Stimulated activated CD8-positive, alpha-beta memory T cell treated with anti-CD3 and anti-CD28 coated beads, Interleukin-7, amount 100 ng/mL, for 4 hours (primary cell): ENCODE measurements around the gene TMED9.
A peak's percentile ranks its signal among the peaks of the same experiment; 100 is the strongest.
"Not testable (repeated sequence)": the region's sequence is repeated elsewhere in the genome, so short reads cannot be mapped to it uniquely, and the experiment has no call there.

ENCODE experiments used
- DNase-seq, 2 donors: peaks; one replicate each; pipeline ENCODE4 v3.0.0-alpha.2; 2020; ENCODE audit warnings: low read depth in 2 of 2

The TMED9 gene

DNA sequence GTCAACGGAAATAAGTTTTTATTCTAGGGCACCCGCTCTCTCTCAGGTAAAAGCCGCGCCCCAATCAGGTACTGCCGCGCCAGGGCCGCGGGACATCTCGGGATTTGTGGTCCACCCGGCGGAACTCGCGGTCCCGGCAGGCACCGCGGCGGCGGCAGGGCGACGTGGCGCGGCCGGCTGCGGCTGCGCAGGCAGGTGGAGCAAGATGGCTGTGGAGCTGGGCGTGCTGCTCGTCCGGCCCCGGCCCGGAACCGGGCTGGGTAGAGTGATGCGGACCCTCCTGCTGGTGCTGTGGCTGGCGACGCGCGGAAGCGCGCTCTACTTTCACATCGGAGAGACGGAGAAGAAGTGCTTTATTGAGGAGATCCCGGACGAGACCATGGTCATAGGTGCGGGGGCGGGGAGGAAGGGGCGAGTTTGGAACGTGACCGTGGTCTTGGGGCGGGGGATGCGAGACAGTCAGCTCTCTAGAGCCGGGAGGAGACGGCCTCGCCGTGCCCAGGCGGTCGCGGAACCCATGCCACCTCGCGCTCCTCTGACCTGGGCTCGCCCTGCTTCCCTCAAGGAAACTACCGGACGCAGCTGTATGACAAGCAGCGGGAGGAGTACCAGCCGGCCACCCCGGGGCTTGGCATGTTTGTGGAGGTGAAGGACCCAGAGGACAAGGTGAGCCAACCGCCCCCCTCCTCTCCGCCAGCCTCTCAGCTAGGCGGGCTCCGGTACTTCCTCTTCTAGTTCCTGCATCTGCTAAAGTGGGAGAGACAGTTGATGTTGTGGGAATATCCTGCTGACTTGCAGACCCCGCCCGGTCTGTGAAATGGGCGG, at the start of gene TMED9:
Gene TMED9 (plus strand): TSS at position 194 of the 825 bp plus-strand sequence. CDS start 12 bp downstream, at position 206.
- peak; percentile 68 to 88 for DNase-seq

GRCh38 chr5:177542816-177543465, 49.1 kb upstream of the TMED9 start:
- no peak for DNase-seq

GRCh38 chr5:177545487-177546257, 46.3 kb upstream of the TMED9 start:
- DNase-seq, result no peak

GRCh38 chr5:177546258-177546741, 45.7 kb upstream of the TMED9 start:
- no peak for DNase-seq

GRCh38 chr5:177547736-177548135, 44.3 kb upstream of the TMED9 start:
- no peak for DNase-seq

DNA sequence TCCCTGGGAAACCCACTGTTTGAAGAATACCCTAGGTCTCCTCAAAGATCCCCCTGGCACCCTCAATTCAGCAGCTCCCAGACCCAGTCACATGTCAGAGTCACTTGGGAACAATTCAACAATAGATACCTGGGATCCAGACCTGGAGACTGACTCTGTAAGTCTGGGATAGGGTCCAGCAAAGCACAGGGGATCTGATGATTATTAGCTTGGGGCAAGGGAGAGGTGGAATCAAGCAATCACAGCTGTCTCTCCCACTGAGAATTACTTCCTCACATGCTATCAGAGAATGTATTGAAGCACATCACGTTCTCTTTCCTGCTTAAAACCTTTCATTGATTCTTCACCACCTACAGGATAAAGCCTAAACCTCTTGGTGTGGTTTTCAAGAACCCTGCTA, 43.5 kb upstream of the TMED9 start:
- DNase-seq, result no peak

DNA sequence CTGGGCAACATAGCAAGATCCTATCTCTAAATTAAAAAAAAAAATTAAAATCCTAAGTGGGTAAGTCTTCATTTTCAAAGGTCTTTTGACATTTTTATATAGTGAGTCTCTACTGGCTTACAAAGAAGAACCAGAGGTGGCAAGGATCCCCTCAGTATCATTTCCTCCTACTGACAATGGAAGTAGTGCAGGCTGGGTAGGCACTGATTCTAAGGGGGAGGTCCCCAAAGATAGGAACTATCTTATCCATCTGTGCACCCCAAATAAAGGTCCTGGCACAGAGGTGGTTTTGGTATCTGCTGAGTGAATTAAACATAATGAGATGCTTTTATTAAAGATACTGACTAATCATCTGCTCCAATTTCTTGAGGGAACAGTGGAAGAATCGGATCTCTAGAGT, 41.9 kb upstream of the TMED9 start:
- DNase-seq, result no peak

DNA sequence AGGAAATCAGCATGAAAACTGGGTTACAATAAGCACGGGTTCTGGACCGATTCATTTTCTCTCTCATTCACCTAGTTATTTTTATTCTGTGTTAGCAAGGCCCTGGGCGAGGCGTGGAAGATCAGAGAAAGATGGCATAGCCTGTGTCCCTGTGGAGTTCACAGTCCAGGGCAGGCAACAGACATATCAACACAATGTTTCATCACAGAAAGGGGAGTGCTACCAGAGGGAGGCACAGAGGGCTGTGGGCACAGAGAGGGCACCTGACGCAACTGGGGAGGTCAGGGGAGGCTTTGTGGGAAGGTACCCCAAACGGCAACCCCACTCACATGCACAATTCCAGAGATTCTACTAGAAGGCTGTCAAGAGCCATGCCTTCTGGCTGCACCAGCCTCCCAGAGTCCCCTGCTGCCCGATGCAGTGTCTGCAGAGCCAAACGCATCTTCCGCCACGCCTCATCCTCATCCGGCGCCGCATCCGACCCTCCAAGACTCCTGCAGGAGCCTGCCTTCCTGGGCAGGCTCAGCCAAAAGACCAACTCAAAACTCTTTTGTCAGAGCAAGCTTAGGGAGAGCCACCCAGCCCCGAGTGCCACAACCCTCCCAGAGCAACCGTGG, 39.1 kb upstream of the TMED9 start:
- no peak for DNase-seq

DNA sequence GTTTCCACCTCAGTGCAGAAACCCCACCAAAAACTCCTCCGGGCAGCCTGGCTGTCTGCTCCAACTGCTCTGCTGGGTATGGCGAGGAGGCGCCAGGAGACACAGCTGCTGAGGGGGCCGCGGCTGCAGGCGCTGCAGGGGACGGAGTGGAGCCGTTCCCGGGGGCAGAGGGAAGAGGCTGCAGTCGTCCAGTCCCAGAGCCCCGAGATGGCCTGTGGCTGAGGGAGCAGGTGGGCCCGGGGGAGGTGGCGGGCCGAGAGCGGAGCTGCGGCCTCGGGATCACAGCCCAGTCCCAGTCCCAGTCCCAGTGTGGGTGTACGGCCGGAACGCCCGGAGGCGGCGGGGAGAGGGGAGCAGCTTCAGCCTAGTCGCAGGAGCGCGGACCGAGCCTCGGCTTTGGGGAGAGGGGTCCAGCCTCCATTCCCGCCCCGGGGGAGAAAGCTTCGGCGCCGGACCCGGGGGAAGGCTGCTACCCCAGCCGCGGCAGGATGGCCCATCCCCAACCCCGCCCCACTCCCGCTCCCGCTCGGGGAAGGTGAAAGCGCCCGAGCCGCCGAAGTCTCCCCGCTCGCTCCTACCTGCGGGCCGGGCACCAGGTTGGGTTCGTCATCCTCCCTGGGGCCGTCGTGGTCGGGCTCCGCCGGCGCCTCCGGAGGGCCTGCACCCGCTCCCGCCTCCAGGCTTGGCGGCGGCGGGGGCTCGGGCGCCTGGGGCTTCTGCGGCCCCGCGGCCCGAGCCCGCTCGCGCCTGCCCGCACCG, 38.2 kb upstream of the TMED9 start:
- DNase-seq, result peak in 1 of 2 donors; percentile 29

DNA sequence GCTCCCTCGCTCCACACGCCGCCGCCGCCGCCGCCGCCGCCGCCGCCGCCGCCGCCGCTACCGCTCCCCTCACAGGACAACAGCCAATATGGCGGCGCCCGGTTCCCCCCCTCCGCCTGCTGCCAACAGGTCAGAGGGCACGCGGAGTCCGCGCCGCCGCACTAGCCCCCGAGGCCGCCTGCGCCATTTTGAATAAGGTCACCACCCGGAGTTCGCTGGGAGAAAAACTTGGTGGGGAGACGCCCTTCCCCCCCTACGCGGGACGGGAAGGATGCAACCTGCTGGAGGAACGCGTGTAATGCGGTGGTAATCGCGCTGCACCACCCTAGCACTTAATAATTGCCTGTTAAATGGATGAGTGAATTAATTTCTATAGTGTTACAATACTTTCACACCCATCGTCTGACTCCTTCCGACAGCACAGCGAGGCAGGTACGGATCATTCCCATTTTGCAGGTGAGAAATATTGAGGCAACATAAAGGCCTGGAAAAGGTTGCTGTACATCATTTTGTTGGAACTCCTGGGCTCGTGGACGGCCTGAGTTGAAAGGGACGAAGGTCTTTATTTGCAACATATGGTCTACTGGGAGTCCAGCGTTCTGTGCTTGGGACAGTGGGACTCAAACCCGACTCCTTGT, 37.4 kb upstream of the TMED9 start, which contains the start of gene FAM193B:
Gene FAM193B (minus strand): TSS at position 90 of the 638 bp plus-strand sequence. CDS start 105 bp downstream, outside the sequence.
- peak; percentile 89 to 92 for DNase-seq

GRCh38 chr5:177555228-177555627, 36.8 kb upstream of the TMED9 start:
- no peak for DNase-seq

DNA sequence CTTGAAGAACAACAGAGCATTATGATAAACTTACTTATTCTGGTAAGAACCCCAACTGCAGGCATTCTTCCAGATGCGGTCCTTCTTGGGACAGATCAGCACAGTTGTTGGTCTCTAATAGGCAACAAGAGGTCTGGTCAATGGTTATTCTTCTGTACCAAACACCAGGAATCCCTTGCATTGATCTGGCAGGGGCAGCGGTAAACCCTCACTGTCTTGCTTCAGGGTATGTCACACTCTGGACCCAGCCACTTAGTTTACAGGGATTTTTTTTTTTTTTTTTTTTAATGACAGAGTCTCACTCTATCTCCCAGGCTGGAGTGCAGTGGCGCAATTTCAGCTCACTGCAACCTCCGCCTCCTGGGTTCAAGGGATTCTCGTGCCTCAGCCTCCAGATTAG, 36.3 kb upstream of the TMED9 start:
- no peak for DNase-seq

GRCh38 chr5:177557041-177557647, 34.9 kb upstream of the TMED9 start:
- DNase-seq, result no peak

GRCh38 chr5:177557796-177558195, 34.2 kb upstream of the TMED9 start:
- DNase-seq, result no peak

DNA sequence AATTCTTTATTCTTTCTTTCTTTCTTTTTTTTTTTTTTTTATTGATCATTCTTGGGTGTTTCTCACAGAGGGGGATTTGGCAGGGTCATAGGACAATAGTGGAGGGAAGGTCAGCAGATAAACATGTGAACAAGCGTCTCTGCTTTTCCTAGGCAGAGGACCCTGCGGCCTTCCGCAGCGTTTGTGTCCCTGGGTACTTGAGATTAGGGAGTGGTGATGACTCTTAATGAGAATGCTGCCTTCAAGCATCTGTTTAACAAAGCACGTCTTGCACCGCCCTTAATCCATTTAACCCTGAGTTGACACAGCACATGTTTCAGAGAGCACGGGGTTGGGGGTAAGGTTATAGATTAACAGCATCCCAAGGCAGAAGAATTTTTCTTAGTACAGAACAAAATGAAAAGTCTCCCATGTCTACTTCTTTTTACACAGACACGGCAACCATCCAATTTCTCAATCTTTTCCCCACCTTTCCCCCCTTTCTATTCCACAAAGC, 32.5 kb upstream of the TMED9 start:
- not testable (repeated sequence) for DNase-seq

GRCh38 chr5:177565046-177565445, 27.0 kb upstream of the TMED9 start:
- no peak for DNase-seq

DNA sequence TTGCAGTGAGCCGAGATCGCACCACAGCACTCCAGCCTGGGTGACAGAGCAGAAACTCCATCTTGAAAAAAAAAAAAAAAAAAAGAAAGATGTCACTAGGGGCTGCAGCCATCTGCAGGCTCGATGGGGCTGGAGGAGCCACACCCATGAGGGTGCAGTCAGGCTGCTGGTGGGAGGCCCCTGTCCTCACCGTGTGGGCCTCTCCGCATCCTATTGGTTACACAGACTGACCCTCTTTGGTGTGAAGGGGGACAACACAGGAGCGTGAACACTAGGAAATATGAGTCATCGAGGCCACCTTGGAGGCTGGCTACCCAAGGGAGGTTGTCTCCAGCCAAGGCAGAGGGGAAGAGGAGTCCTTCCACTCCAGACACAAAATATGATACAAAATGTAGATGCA, 23.7 kb upstream of the TMED9 start:
- DNase-seq, result no peak

GRCh38 chr5:177569894-177570293, 22.1 kb upstream of the TMED9 start:
- no peak for DNase-seq

DNA sequence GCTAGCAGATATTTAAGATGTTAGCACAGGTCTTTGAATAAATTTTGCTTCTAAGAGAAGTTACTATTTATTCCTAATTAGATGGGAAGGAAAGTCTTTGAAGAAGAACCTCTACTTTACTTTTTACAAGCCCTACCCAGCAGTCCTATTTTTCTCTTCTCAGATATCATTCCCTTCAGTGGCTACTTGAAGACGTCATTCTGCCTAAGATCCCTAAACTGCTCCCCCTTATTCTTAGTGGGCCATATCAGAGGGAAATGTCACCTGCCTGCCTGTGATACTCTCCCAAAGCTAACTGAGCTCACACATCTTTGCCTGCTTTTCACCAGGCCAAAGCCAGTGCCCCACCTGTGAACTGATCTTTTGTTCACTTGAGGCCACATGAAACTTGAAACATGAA, 16.5 kb upstream of the TMED9 start:
- no peak for DNase-seq

DNA sequence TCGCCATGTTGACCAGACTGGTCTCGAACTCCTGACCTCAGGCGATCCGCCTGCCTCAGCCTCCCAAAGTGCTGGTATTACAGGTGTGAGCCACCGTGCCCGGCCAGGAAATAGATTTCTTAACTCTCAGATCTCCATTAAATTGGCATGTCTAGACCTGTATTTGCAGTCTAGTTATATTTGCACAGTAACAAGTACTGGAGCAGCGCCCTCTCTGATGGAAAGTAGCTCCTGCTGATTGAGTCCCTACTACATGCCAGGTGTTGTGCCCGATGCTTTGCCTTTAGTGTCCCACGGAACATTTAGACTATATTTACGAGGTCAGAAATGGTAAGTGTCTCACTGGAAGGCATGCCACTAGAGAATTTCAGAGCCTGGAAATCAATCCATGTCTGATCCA, 15.8 kb upstream of the TMED9 start:
- no peak for DNase-seq
